Activated CD4-positive, alpha-beta T cell treated with anti-CD3 and anti-CD28 coated beads, Interleukin-2, amount 10 ng/mL, durations not matched to agents 7 days and 5 days (primary cell): ENCODE measurements around the gene PHC2. TPM values are rescaled to one million over a fixed set of nuclear protein-coding genes. Genes with fewer than 3 reads are reported as not detected.

Experiments used
- CTCF ChIA-PET: fragments of 350-600 bp; sonication (Branson Sonifier 250); formaldehyde crosslinking; loops from one replicate; lab custom pipeline; 2021; ENCODE audit warnings: antibody characterized with exemption; lab: Charles Lee
- POLR2A ChIA-PET: fragments of 350-600 bp; sonication (Branson Sonifier 250); formaldehyde crosslinking; loops from one replicate; lab custom pipeline; 2021; ENCODE audit warnings: antibody characterized with exemption; lab: Charles Lee
- DNase-seq: peaks from one replicate; pipeline ENCODE4 v3.0.0-alpha.2; 2020
- H3K27ac Mint-ChIP-seq: one replicate; pipeline ENCODE4 v1.8.0; 2021; ENCODE audit warnings: mild to moderate bottlenecking, moderate library complexity, mixed read lengths
- H3K27me3 Mint-ChIP-seq: one replicate; pipeline ENCODE4 v1.8.0; 2021; ENCODE audit warnings: mixed read lengths
- H3K36me3 Mint-ChIP-seq: one replicate; pipeline ENCODE4 v1.8.0; 2021; ENCODE audit warnings: low read depth, mixed read lengths
- H3K4me1 Mint-ChIP-seq: one replicate; pipeline ENCODE4 v1.8.0; 2021; ENCODE audit warnings: mixed read lengths
- H3K4me3 Mint-ChIP-seq: one replicate; pipeline ENCODE4 v1.8.0; 2021; ENCODE audit warnings: mild to moderate bottlenecking, moderate library complexity, mixed read lengths
- H3K9me3 Mint-ChIP-seq: one replicate; pipeline ENCODE4 v1.8.0; 2021; ENCODE audit warnings: mixed read lengths
- total RNA-seq, 2 experiments: library from RNA; stranded (reverse); gene quantifications; one replicate each; pipeline ENCODE4 v1.2.3, GENCODE V29; 2021

PHC2 gene
- total RNA-seq: 10 to 100 TPM; 43.2 to 48.3 TPM

DNA sequence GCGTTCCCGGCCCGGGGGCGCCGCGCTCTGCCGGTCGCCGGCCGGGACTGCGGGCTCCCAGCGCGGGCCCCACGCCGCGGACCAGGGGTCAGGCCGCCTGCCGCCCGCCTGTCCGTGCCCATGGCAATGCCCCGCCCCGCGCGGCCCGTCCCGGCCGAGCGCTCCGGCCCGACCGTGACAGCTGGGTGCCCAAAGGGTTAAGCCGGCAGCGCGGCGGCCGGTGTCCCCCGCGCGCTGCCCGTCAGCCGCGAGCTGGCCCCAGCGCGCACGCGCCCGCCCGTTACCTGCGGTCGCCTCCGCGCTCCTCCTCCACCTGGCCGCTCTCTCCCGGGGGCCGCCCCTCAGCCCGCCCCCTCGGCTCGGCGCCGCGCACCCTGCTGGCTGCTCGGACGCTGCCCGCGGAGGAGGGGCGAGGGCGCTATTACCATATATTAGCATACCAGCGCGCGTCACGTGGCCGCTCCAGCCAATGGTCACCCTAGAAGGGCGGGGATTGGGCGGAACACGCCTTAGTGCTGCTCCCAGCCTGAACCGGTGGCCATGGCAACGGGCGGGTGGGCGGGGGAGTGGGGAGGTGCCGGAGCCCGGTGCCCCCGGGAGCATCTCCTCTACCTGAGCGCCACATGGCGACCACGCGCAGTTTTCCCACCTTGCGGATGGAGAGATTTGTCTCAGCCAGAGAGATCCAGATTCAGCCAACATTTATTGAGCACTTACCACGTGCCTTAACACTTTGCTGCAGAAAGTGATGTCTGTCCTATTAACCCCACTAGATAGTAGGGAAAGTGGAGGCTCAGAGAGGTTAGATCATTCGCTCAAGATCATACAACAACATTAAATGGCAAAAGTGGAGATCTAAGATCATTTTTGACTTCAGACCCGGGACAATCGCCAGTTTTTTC, at the start of gene PHC2:
TSS of gene PHC2 (minus strand) at position 404 of the 902 bp plus-strand sequence. CDS start 55,556 bp downstream, outside the sequence.
- no peak within 1 kb of the TSS for H3K27ac Mint-ChIP-seq
- peak within 1 kb of the TSS; percentile 56 for H3K4me3 Mint-ChIP-seq
- peaks cover 5% of the 10 kb centered on the region for H3K4me1 Mint-ChIP-seq
- no peaks in the 10 kb centered on the region for H3K9me3 Mint-ChIP-seq
- ChIA-PET CTCF (interaction anchor here (1.0 kb wide), 1 partner anchor 15 kb away, joined by 3 read pairs; no protein-coding TSS in a partner anchor), POLR2A (no interaction called here)
- H3K36me3 Mint-ChIP-seq: no peaks in the 10 kb centered on the region
- H3K27me3 Mint-ChIP-seq: peaks cover 24% of the 10 kb centered on the region
- peak; percentile 89 for DNase-seq

- peaks cover 6% of the 10 kb centered on the region for H3K4me1 Mint-ChIP-seq
- no peaks in the 10 kb centered on the region for H3K36me3 Mint-ChIP-seq
- no peaks in the 10 kb centered on the region for H3K27me3 Mint-ChIP-seq
- no peaks in the 10 kb centered on the region for H3K9me3 Mint-ChIP-seq
- no peak overlapping the region for H3K27ac Mint-ChIP-seq
- H3K4me3 Mint-ChIP-seq: no peak overlapping the region
- POLR2A ChIA-PET: no interaction called here
- CTCF ChIA-PET: interaction anchor here (0.5 to 1.3 kb wide), 2 partner anchors 13 to 385 kb away, joined by 3 read pairs; no protein-coding TSS in a partner anchor
- no peak for DNase-seq
Observed at GRCh38 chr1:33477451-33477850, 46.6 kb upstream of the PHC2 start.

DNA sequence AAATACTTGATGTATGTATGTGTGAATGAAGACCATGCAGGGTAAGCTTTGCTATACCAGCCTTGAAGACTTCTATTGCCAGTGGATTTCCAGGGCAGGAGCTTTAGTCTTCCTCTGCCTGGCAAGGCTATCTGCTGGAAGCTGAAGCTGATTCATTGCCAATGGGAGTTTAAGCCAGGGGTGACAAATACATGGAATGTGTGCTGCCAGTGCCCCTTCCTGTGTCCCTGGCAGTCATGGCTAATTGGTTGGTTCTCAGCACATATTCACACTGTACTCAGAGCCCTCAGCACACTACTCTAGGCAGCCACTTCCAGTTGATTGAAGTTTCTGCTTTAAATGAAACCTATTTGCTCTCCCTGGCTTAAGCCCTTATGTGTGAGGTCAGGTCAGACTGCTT, 43.0 kb upstream of the PHC2 start:
- Mint-ChIP-seq H3K9me3 (no peaks in the 10 kb centered on the region), H3K4me1 (peaks cover 30% of the 10 kb centered on the region), H3K4me3 (no peak overlapping the region), H3K36me3 (no peaks in the 10 kb centered on the region), H3K27me3 (no peaks in the 10 kb centered on the region), H3K27ac (no peak overlapping the region)
- POLR2A ChIA-PET: no interaction called here
- DNase-seq: no peak
- CTCF ChIA-PET: interaction anchor here (1.3 kb wide), 1 partner anchor 11 kb away, joined by 4 read pairs; no protein-coding TSS in a partner anchor

- Mint-ChIP-seq H3K9me3 (no peaks in the 10 kb centered on the region), H3K36me3 (no peaks in the 10 kb centered on the region), H3K4me1 (peaks cover 30% of the 10 kb centered on the region), H3K27ac (peak within 1 kb of the TSS; percentile 73), H3K4me3 (peak within 1 kb of the TSS; percentile 76), H3K27me3 (no peaks in the 10 kb centered on the region)
- ChIA-PET CTCF (interaction anchor here (1.3 to 2.9 kb wide), 3 partner anchors 13 to 177 kb away, joined by 4 to 16 read pairs (median 6); no protein-coding TSS in a partner anchor), POLR2A (interaction anchor here (0.7 kb wide), 1 partner anchor 495 kb away, joined by 3 read pairs; no protein-coding TSS in a partner anchor)
- DNase-seq: peak; percentile 89
Observed at GRCh38 chr1:33472269-33472980, 41.5 kb upstream of the PHC2 start, which contains the start of gene ZSCAN20. Gene ZSCAN20, plus strand, starts transcription at chr1:33472645. Its CDS starts 6,644 bp downstream, at chr1:33479289.

DNA sequence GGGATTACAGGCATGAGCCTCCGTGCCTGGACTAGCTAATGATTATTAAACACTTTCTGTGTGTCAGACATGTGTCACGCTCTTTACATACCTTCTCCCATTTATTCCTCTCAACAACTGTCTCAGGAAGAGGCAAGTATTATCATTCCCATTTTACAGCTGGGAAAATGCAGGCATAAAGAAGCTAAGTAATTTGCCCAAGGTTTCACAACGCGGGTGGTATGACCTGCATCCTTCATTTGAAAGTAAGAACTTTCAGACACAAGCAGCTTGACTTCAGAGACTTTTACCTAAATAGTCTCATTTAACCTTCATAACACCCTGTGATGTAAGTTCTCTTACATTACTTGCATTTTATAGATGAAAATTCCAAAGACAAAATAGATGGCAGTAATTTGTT, 40.5 kb upstream of the PHC2 start:
- CTCF ChIA-PET: interaction anchor here (0.9 to 2.9 kb wide), 7 partner anchors 9 to 344 kb away, joined by 3 to 16 read pairs (median 3); no protein-coding TSS in a partner anchor
- POLR2A ChIA-PET: no interaction called here
- Mint-ChIP-seq H3K27me3 (no peaks in the 10 kb centered on the region), H3K27ac (no peak overlapping the region), H3K9me3 (no peaks in the 10 kb centered on the region), H3K36me3 (no peaks in the 10 kb centered on the region), H3K4me3 (peak overlapping the region; percentile 76), H3K4me1 (peaks cover 30% of the 10 kb centered on the region)
- DNase-seq: no peak

- Mint-ChIP-seq H3K4me3 (no peak overlapping the region), H3K27me3 (peaks cover 2% of the 10 kb centered on the region), H3K9me3 (no peaks in the 10 kb centered on the region), H3K4me1 (peaks cover 30% of the 10 kb centered on the region), H3K27ac (peak overlapping the region; percentile 71), H3K36me3 (no peaks in the 10 kb centered on the region)
- ChIA-PET POLR2A (no interaction called here), CTCF (interaction anchor here (0.6 to 2.9 kb wide), 7 partner anchors 10 to 1050 kb away, joined by 3 to 16 read pairs (median 3); no protein-coding TSS in a partner anchor)
- peak; percentile 67 for DNase-seq
Observed at GRCh38 chr1:33470495-33471012, 39.7 kb upstream of the PHC2 start.

DNA sequence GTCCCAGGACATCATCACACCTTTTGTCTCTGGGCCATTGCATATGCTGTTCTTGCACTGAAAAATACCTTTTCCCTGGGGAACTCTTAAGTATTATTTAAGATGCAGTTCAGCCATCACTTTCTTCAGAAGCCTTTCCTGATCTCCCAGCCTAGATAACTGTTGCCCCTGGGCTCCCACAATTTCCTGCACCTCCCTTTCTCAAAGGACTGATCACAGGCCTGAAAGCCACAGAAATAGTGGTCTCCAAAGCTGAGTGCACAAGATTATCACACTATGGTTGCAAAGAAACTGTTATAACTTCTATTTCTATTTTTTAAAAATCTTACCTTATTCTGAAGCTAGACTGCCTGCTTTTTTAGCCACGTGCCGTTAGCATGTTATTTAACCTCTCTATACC, 38.8 kb upstream of the PHC2 start:
- POLR2A ChIA-PET: no interaction called here
- no peak overlapping the region for H3K4me3 Mint-ChIP-seq
- no peak for DNase-seq
- no peak overlapping the region for H3K27ac Mint-ChIP-seq
- H3K4me1 Mint-ChIP-seq: peaks cover 30% of the 10 kb centered on the region
- H3K27me3 Mint-ChIP-seq: peaks cover 2% of the 10 kb centered on the region
- no peaks in the 10 kb centered on the region for H3K9me3 Mint-ChIP-seq
- CTCF ChIA-PET: interaction anchor here (1.3 to 2.9 kb wide), 2 partner anchors 9 to 174 kb away, joined by 5 to 16 read pairs; no protein-coding TSS in a partner anchor
- no peaks in the 10 kb centered on the region for H3K36me3 Mint-ChIP-seq

GRCh38 chr1:33468967-33469366, 38.1 kb upstream of the PHC2 start:
- Mint-ChIP-seq H3K27me3 (peaks cover 2% of the 10 kb centered on the region), H3K36me3 (no peaks in the 10 kb centered on the region), H3K4me3 (no peak overlapping the region), H3K4me1 (peaks cover 30% of the 10 kb centered on the region), H3K27ac (no peak overlapping the region), H3K9me3 (no peaks in the 10 kb centered on the region)
- CTCF ChIA-PET: interaction anchor here (0.8 to 1.8 kb wide), 3 partner anchors 8 to 173 kb away, joined by 4 to 7 read pairs (median 5); no protein-coding TSS in a partner anchor
- POLR2A ChIA-PET: no interaction called here
- no peak for DNase-seq

- Mint-ChIP-seq H3K4me1 (peaks cover 30% of the 10 kb centered on the region), H3K27ac (no peak overlapping the region), H3K4me3 (no peak overlapping the region), H3K36me3 (no peaks in the 10 kb centered on the region), H3K27me3 (peaks cover 2% of the 10 kb centered on the region), H3K9me3 (no peaks in the 10 kb centered on the region)
- CTCF ChIA-PET: interaction anchor here (0.8 to 1.8 kb wide), 2 partner anchors 13 to 172 kb away, joined by 4 to 7 read pairs; no protein-coding TSS in a partner anchor
- no peak for DNase-seq
- POLR2A ChIA-PET: no interaction called here
Observed at GRCh38 chr1:33468531-33468930, 37.6 kb upstream of the PHC2 start.

DNA sequence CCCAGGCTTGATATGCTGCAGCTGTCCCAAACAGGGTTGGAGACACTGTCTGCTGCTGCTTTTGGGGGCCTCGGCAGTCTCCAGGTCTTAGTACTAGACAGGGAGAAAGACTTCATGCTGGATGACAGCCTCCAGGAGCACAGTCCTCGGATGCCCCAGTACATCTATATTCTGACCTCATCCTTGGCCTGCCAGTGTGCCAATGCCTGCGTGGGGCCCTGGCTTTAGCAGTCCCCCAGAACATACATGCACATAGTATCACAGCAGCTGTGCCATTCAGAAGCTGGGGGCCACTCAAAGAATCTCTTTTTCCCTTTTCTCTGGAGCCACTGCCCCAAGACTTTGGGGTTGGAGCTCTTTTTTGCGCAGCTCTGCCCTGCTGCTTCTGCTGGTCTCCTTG, 37.1 kb upstream of the PHC2 start:
- DNase-seq: no peak
- Mint-ChIP-seq H3K9me3 (no peaks in the 10 kb centered on the region), H3K27me3 (peaks cover 2% of the 10 kb centered on the region), H3K36me3 (no peaks in the 10 kb centered on the region), H3K4me1 (peaks cover 28% of the 10 kb centered on the region), H3K4me3 (no peak overlapping the region), H3K27ac (no peak overlapping the region)
- CTCF ChIA-PET: interaction anchor here (1.4 to 1.8 kb wide), 2 partner anchors 12 to 41 kb away, joined by 3 to 7 read pairs; no protein-coding TSS in a partner anchor
- POLR2A ChIA-PET: no interaction called here

DNA sequence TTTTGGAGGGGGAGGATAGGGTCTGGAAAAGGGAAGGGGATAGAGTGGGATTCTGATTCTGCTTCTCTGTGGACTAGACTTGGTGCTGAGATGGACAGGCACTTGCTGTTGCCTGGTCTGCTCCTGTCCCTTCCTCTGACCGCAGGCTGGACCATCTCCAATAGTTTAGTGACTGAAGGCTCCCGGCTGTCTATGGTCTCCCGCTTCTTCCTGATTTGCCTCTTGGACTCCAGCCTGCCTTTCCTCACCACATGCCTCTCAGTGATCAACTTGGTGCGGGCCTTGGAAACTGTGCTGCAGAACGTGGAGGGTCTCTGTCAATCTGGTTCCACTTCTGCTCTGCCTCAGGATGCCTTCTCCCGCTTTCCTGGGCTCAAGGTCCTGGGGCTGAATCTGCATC, 35.3 kb upstream of the PHC2 start:
- POLR2A ChIA-PET: no interaction called here
- CTCF ChIA-PET: no interaction called here

GRCh38 chr1:33465316-33465715, 34.4 kb upstream of the PHC2 start:
- no peak for DNase-seq
- no peaks in the 10 kb centered on the region for H3K36me3 Mint-ChIP-seq
- H3K4me3 Mint-ChIP-seq: no peak overlapping the region
- peaks cover 6% of the 10 kb centered on the region for H3K4me1 Mint-ChIP-seq
- H3K27ac Mint-ChIP-seq: no peak overlapping the region
- H3K9me3 Mint-ChIP-seq: no peaks in the 10 kb centered on the region
- POLR2A ChIA-PET: no interaction called here
- peaks cover 2% of the 10 kb centered on the region for H3K27me3 Mint-ChIP-seq
- CTCF ChIA-PET: no interaction called here

More for the DNA sequence above, 35.3 kb upstream of the PHC2 start:
- Mint-ChIP-seq H3K36me3 (no peaks in the 10 kb centered on the region), H3K27me3 (peaks cover 2% of the 10 kb centered on the region), H3K9me3 (no peaks in the 10 kb centered on the region), H3K4me3 (no peak overlapping the region), H3K27ac (no peak overlapping the region), H3K4me1 (peaks cover 12% of the 10 kb centered on the region)
- DNase-seq: no peak
